NCI-H1048 (cell line): ENCODE data around the gene POTEJ.
"Not testable (repeated sequence)": the region's sequence is repeated elsewhere in the genome, so short reads cannot be mapped to it uniquely, and the experiment has no call there.

Source experiments
- DNase-seq: peaks from one replicate; lab custom pipeline; 2025; lab: John Stamatoyannopoulos, UW

Gene POTEJ

GRCh38 chr2:130601648-130602302 is 9.5 kb upstream of the POTEJ start:
- not testable (repeated sequence) for DNase-seq

GRCh38 chr2:130608276-130609001 is 2.8 kb upstream of the POTEJ start:
- not testable (repeated sequence) for DNase-seq

- not testable (repeated sequence) for DNase-seq
Measured at GRCh38 chr2:130609002-130609920, 2.0 kb upstream of the POTEJ start.

GRCh38 chr2:130610486-130610885 is 754 bp upstream of the POTEJ start:
- DNase-seq = not testable (repeated sequence)

- DNase-seq = not testable (repeated sequence)
Measured at GRCh38 chr2:130628784-130629475, 17.7 kb downstream of the POTEJ start.

- DNase-seq = not testable (repeated sequence)
Measured at GRCh38 chr2:130638973-130639372, 27.7 kb downstream of the POTEJ start.

- not testable (repeated sequence) for DNase-seq
Measured at GRCh38 chr2:130641688-130642087, 30.4 kb downstream of the POTEJ start.

GRCh38 chr2:130649285-130649684 is 38.0 kb downstream of the POTEJ start:
- not testable (repeated sequence) for DNase-seq

GRCh38 chr2:130664506-130664905 is 53.3 kb downstream of the POTEJ start:
- not testable (repeated sequence) for DNase-seq

GRCh38 chr2:130665596-130665995 is 54.4 kb downstream of the POTEJ start:
- not testable (repeated sequence) for DNase-seq

- not testable (repeated sequence) for DNase-seq
Measured at GRCh38 chr2:130667516-130667915, 56.3 kb downstream of the POTEJ start.

- not testable (repeated sequence) for DNase-seq
Measured at GRCh38 chr2:130670026-130670745, 58.9 kb downstream of the POTEJ start.

GRCh38 chr2:130692041-130692770 is 81.0 kb downstream of the POTEJ start:
- DNase-seq = not testable (repeated sequence)

GRCh38 chr2:130693474-130693873 is 82.2 kb downstream of the POTEJ start:
- not testable (repeated sequence) for DNase-seq

- DNase-seq = not testable (repeated sequence)
Measured at GRCh38 chr2:130703250-130703649, 92.0 kb downstream of the POTEJ start.
